ENCODE results near the gene SMIM44. TPM values are rescaled to one million over a fixed set of nuclear protein-coding genes. Genes with fewer than 3 reads are reported as not detected.
A peak's percentile ranks its signal among the peaks of the same experiment; 100 is the strongest.

Gene SMIM44
- total RNA-seq, 2 experiments from 2014 or later: not detected

GRCh38 chr19:3443840-3444694 is 39.2 kb downstream of the SMIM44 start:
- peaks cover 2% of the 10 kb centered on the region for H3K36me3 Mint-ChIP-seq (ENCODE audit: low read depth)
- peaks cover 5% of the 10 kb centered on the region for H3K4me1 Mint-ChIP-seq (ENCODE audit: low read depth)
- CTCF ChIA-PET: interaction anchor here (1.1 kb wide), 1 partner anchor 8 kb away, joined by 3 read pairs; no protein-coding TSS in a partner anchor
- DNase-seq: no peak
- no peaks in the 10 kb centered on the region for H3K27me3 Mint-ChIP-seq (ENCODE audit: low read depth)
- no peaks in the 10 kb centered on the region for H3K9me3 Mint-ChIP-seq
- intact Hi-C loops (cut with micrococcal nuclease): no loop called here
- no peak overlapping the region for H3K4me3 Mint-ChIP-seq
- H3K27ac Mint-ChIP-seq: no peak overlapping the region

GRCh38 chr19:3442487-3443071 is 40.7 kb downstream of the SMIM44 start:
- H3K27ac Mint-ChIP-seq: no peak overlapping the region
- intact Hi-C loops (cut with micrococcal nuclease): no loop called here
- H3K36me3 Mint-ChIP-seq (ENCODE audit: low read depth): peaks cover 4% of the 10 kb centered on the region
- H3K27me3 Mint-ChIP-seq (ENCODE audit: low read depth): no peaks in the 10 kb centered on the region
- CTCF ChIA-PET: no interaction called here
- H3K4me1 Mint-ChIP-seq (ENCODE audit: low read depth): peaks cover 5% of the 10 kb centered on the region
- no peaks in the 10 kb centered on the region for H3K9me3 Mint-ChIP-seq
- no peak for DNase-seq
- H3K4me3 Mint-ChIP-seq: no peak overlapping the region

- Mint-ChIP-seq H3K9me3 (no peaks in the 10 kb centered on the region), H3K27ac (no peak overlapping the region), H3K36me3 (ENCODE audit: low read depth) (peaks cover 4% of the 10 kb centered on the region), H3K27me3 (ENCODE audit: low read depth) (no peaks in the 10 kb centered on the region), H3K4me1 (ENCODE audit: low read depth) (peaks cover 5% of the 10 kb centered on the region), H3K4me3 (no peak overlapping the region)
- CTCF ChIA-PET: interaction anchor here (0.6 to 1.2 kb wide), 2 partner anchors 15 to 283 kb away, joined by 3 read pairs; no protein-coding TSS in a partner anchor
- no peak for DNase-seq
- intact Hi-C loops (cut with micrococcal nuclease): no loop called here
Observed at GRCh38 chr19:3441986-3442329, 41.3 kb downstream of the SMIM44 start.

- intact Hi-C loops (cut with micrococcal nuclease): no loop called here
- CTCF ChIA-PET: interaction anchor here (0.6 to 1.2 kb wide), 2 partner anchors 15 to 284 kb away, joined by 3 read pairs; no protein-coding TSS in a partner anchor
Observed at GRCh38 chr19:3441089-3441985, 41.9 kb downstream of the SMIM44 start.

GRCh38 chr19:3440082-3440481 is 43.2 kb downstream of the SMIM44 start:
- CTCF ChIA-PET: interaction anchor here (0.6 to 2.7 kb wide), 5 partner anchors 11 to 230 kb away, joined by 3 to 10 read pairs (median 3); no protein-coding TSS in a partner anchor
- intact Hi-C loops (cut with micrococcal nuclease): loop anchor here (1.0 kb wide), 1 partner anchor 113 kb away; no protein-coding TSS in a partner anchor

More at GRCh38 chr19:3441089-3441985, 41.9 kb downstream of the SMIM44 start:
- Mint-ChIP-seq H3K4me3 (no peak overlapping the region), H3K36me3 (ENCODE audit: low read depth) (peaks cover 4% of the 10 kb centered on the region), H3K27ac (no peak overlapping the region), H3K9me3 (no peaks in the 10 kb centered on the region), H3K4me1 (ENCODE audit: low read depth) (peaks cover 5% of the 10 kb centered on the region), H3K27me3 (ENCODE audit: low read depth) (no peaks in the 10 kb centered on the region)
- DNase-seq: no peak

GRCh38 chr19:3434630-3435553 is 48.3 kb downstream of the SMIM44 start:
- Mint-ChIP-seq H3K4me1 (ENCODE audit: low read depth) (peaks cover 10% of the 10 kb centered on the region), H3K36me3 (ENCODE audit: low read depth) (peaks cover 21% of the 10 kb centered on the region), H3K27me3 (ENCODE audit: low read depth) (no peaks in the 10 kb centered on the region), H3K4me3 (peak overlapping the region; percentile 96), H3K27ac (peak overlapping the region; percentile 98), H3K9me3 (peaks cover 8% of the 10 kb centered on the region)
- CTCF ChIA-PET: no interaction called here
- intact Hi-C loops (cut with micrococcal nuclease): loop anchor here (1.0 kb wide), 2 partner anchors 192 to 250 kb away; partner anchors contain the start of gene NCLN
- DNase-seq: peak; percentile 96

More at GRCh38 chr19:3440082-3440481, 43.2 kb downstream of the SMIM44 start:
- Mint-ChIP-seq H3K27ac (no peak overlapping the region), H3K36me3 (ENCODE audit: low read depth) (peaks cover 5% of the 10 kb centered on the region), H3K9me3 (no peaks in the 10 kb centered on the region), H3K4me3 (no peak overlapping the region), H3K4me1 (ENCODE audit: low read depth) (peaks cover 8% of the 10 kb centered on the region), H3K27me3 (ENCODE audit: low read depth) (no peaks in the 10 kb centered on the region)
- DNase-seq: peak; percentile 67

- peak overlapping the region; percentile 98 for H3K27ac Mint-ChIP-seq
- no peak for DNase-seq
- H3K4me1 Mint-ChIP-seq (ENCODE audit: low read depth): peaks cover 10% of the 10 kb centered on the region
- no peaks in the 10 kb centered on the region for H3K27me3 Mint-ChIP-seq (ENCODE audit: low read depth)
- CTCF ChIA-PET: no interaction called here
- peak overlapping the region; percentile 96 for H3K4me3 Mint-ChIP-seq
- intact Hi-C loops (cut with micrococcal nuclease): no loop called here
- peaks cover 8% of the 10 kb centered on the region for H3K9me3 Mint-ChIP-seq
- peaks cover 21% of the 10 kb centered on the region for H3K36me3 Mint-ChIP-seq (ENCODE audit: low read depth)
Observed at GRCh38 chr19:3433805-3434540, 49.3 kb downstream of the SMIM44 start.

GRCh38 chr19:3433313-3433712 is 49.9 kb downstream of the SMIM44 start:
- Mint-ChIP-seq H3K27ac (no peak overlapping the region), H3K36me3 (ENCODE audit: low read depth) (peaks cover 21% of the 10 kb centered on the region), H3K4me1 (ENCODE audit: low read depth) (peaks cover 10% of the 10 kb centered on the region), H3K4me3 (no peak overlapping the region), H3K9me3 (peaks cover 8% of the 10 kb centered on the region), H3K27me3 (ENCODE audit: low read depth) (no peaks in the 10 kb centered on the region)
- DNase-seq: no peak
- intact Hi-C loops (cut with micrococcal nuclease): no loop called here
- CTCF ChIA-PET: no interaction called here

Other genes with a start within 250 kb of the SMIM44 start
- 10 to 100 TPM; 11.9 to 12.8 TPM for gene NFIC, start 116.9 kb downstream of the SMIM44 start, total RNA-seq
- gene SMIM24, start 2.9 kb downstream of the SMIM44 start, total RNA-seq: under 1 TPM in 1 of 2 experiments, not detected in 1; 0.41 TPM
- 10 to 100 TPM; 13.3 to 14.0 TPM for gene DOHH, start 17.2 kb upstream of the SMIM44 start, total RNA-seq
- 10 to 100 TPM; 40.3 to 46.3 TPM for gene FZR1, start 22.9 kb upstream of the SMIM44 start, total RNA-seq
- 1 to 10 TPM; 2.1 to 2.5 TPM for gene TEKTIP1, start 55.7 kb upstream of the SMIM44 start, total RNA-seq
- gene MFSD12, start 74.1 kb upstream of the SMIM44 start, total RNA-seq: 10 to 100 TPM; 31.3 to 34.0 TPM
- 10 to 100 TPM; 63.3 to 65.9 TPM for gene HMG20B, start 89.5 kb upstream of the SMIM44 start, total RNA-seq
- under 1 TPM; 0.20 to 0.29 TPM for gene GIPC3, start 102.0 kb upstream of the SMIM44 start, total RNA-seq
- under 1 TPM; 0.41 to 0.42 TPM for gene TBXA2R, start 123.4 kb upstream of the SMIM44 start, total RNA-seq
- gene CACTIN, start 143.3 kb upstream of the SMIM44 start, total RNA-seq: 10 to 100 TPM; 24.6 to 27.0 TPM
- 1 to 10 TPM; 7.3 to 7.5 TPM for gene PIP5K1C, start 217.0 kb upstream of the SMIM44 start, total RNA-seq
- 1 to 10 TPM in 1 of 2 experiments, under 1 TPM in 1; 0.93 to 1.6 TPM for gene TJP3, start 224.9 kb upstream of the SMIM44 start, total RNA-seq

All from activated naive CD4-positive, alpha-beta T cell treated with anti-CD3 and anti-CD28 coated beads for 36 hours (primary cell).